ENCODE results near the gene ZNF660. TPM values are rescaled to one million over a fixed set of nuclear protein-coding genes. Genes with fewer than 3 reads are reported as not detected.

ZNF660 gene
- total and polyA plus RNA-seq, 2 experiments from 2014 or later: 4.0 to 9.8 TPM

- no peak for DNase-seq (ENCODE audit: low spot score)
- no peaks in the 10 kb centered on the region for H3K9me2 ChIP-seq (replicated peaks; ENCODE audit: insufficient read depth)
- no peaks in the 10 kb centered on the region for H3K4me1 ChIP-seq (ENCODE audit: insufficient read depth)
- no peak for TF ChIP-seq CTCF (IDR thresholded peaks at IDR 0.05; ENCODE audit: poor library complexity)
- TF ChIP-seq EZH2 (IDR thresholded peaks at IDR 0.05; ENCODE audit: borderline replicate concordance): no peak
- TF ChIP-seq EZH2phosphoT487 (IDR thresholded peaks at IDR 0.05; ENCODE audit: low read depth, severe bottlenecking, unreplicated experiment): no peak
- H3K36me3 ChIP-seq (replicated peaks; ENCODE audit: insufficient read depth, low read depth): peaks cover 18% of the 10 kb centered on the region
- 97% methylated on average over 4 of the region's 4 CpGs for WGBS (ENCODE audit: low lambda C conversion rate, missing lambda C conversion rate)
- H3K9me3 ChIP-seq (ENCODE audit: low read depth): peaks cover 24% of the 10 kb centered on the region
- no peak overlapping the region for H3K27ac ChIP-seq
- no peaks in the 10 kb centered on the region for H3K27me3 ChIP-seq
- peaks cover 9% of the 10 kb centered on the region for H3K79me2 ChIP-seq
- H2AFZ ChIP-seq: no peak overlapping the region
- H3K4me2 ChIP-seq: no peak overlapping the region
- no peaks in the 10 kb centered on the region for H4K20me1 ChIP-seq (ENCODE audit: insufficient read depth, poor library complexity, severe bottlenecking)
- no peak overlapping the region for H3K4me3 ChIP-seq
These were observed 57.6 kb downstream of the ZNF660 start for GRCh38 chr3:44642337-44642736.

- Histone ChIP-seq H3K79me2 (peaks cover 12% of the 10 kb centered on the region), H2AFZ (no peak overlapping the region), H3K27me3 (no peaks in the 10 kb centered on the region), H3K4me2 (no peak overlapping the region), H3K36me3 (replicated peaks; ENCODE audit: insufficient read depth, low read depth) (peaks cover 18% of the 10 kb centered on the region), H4K20me1 (ENCODE audit: insufficient read depth, poor library complexity, severe bottlenecking) (no peaks in the 10 kb centered on the region), H3K9me3 (ENCODE audit: low read depth) (peaks cover 24% of the 10 kb centered on the region), H3K9me2 (replicated peaks; ENCODE audit: insufficient read depth) (no peaks in the 10 kb centered on the region), H3K4me1 (ENCODE audit: insufficient read depth) (no peaks in the 10 kb centered on the region), H3K4me3 (no peak overlapping the region), H3K27ac (no peak overlapping the region)
- no peak for DNase-seq (ENCODE audit: low spot score)
- 98% methylated on average over 4 of the region's 4 CpGs for WGBS (ENCODE audit: low lambda C conversion rate, missing lambda C conversion rate)
- TF ChIP-seq EZH2phosphoT487 (IDR thresholded peaks at IDR 0.05; ENCODE audit: low read depth, severe bottlenecking, unreplicated experiment) (no peak), CTCF (IDR thresholded peaks at IDR 0.05; ENCODE audit: poor library complexity) (no peak), EZH2 (IDR thresholded peaks at IDR 0.05; ENCODE audit: borderline replicate concordance) (no peak)
These were observed 58.3 kb downstream of the ZNF660 start for GRCh38 chr3:44643024-44643423.

GRCh38 chr3:44647771-44648170 is 63.0 kb downstream of the ZNF660 start:
- H3K27me3 ChIP-seq: no peaks in the 10 kb centered on the region
- WGBS (ENCODE audit: low lambda C conversion rate, missing lambda C conversion rate): 96% methylated on average over 1 of the region's 1 CpG
- TF ChIP-seq EZH2phosphoT487 (IDR thresholded peaks at IDR 0.05; ENCODE audit: low read depth, severe bottlenecking, unreplicated experiment) (no peak), EZH2 (IDR thresholded peaks at IDR 0.05; ENCODE audit: borderline replicate concordance) (no peak), CTCF (IDR thresholded peaks at IDR 0.05; ENCODE audit: poor library complexity) (no peak)
- H3K9me3 ChIP-seq (ENCODE audit: low read depth): peaks cover 10% of the 10 kb centered on the region
- H3K27ac ChIP-seq: peak overlapping the region; percentile 82
- peak overlapping the region; percentile 81 for H3K4me2 ChIP-seq
- no peak overlapping the region for H3K4me3 ChIP-seq
- peaks cover 6% of the 10 kb centered on the region for H3K36me3 ChIP-seq (replicated peaks; ENCODE audit: insufficient read depth, low read depth)
- H3K9me2 ChIP-seq (replicated peaks; ENCODE audit: insufficient read depth): no peaks in the 10 kb centered on the region
- peaks cover 23% of the 10 kb centered on the region for H3K79me2 ChIP-seq
- no peaks in the 10 kb centered on the region for H4K20me1 ChIP-seq (ENCODE audit: insufficient read depth, poor library complexity, severe bottlenecking)
- peak overlapping the region; percentile 65 for H2AFZ ChIP-seq
- H3K4me1 ChIP-seq (ENCODE audit: insufficient read depth): peaks cover 8% of the 10 kb centered on the region
- DNase-seq (ENCODE audit: low spot score): no peak
